Measurements from ENCODE around the gene IQCE.

The IQCE gene

GRCh38 chr7:2662273-2663120 is 103.7 kb downstream of the IQCE start:
- no peak for DNase-seq (ENCODE audit: low read depth, low spot score)

GRCh38 chr7:2663121-2663886 is 104.5 kb downstream of the IQCE start:
- no peak for DNase-seq (ENCODE audit: low read depth, low spot score)

- DNase-seq (ENCODE audit: low read depth, low spot score): no peak
These were observed 105.2 kb downstream of the IQCE start for GRCh38 chr7:2663960-2664359.
